ENCODE measurements around the gene TMPRSS6.

GRCh38 chr22:37068859-37069258, 40.7 kb downstream of the TMPRSS6 start:
- no peak for TF ChIP-seq CTCF (IDR thresholded peaks at IDR 0.05)
- no peak for TF ChIP-seq EZH2 (IDR thresholded peaks at IDR 0.05; ENCODE audit: borderline replicate concordance, insufficient read depth, low read depth, low read length, poor library complexity, severe bottlenecking)
